ENCODE measurements around the gene DLGAP1.

DLGAP1 gene

DNA sequence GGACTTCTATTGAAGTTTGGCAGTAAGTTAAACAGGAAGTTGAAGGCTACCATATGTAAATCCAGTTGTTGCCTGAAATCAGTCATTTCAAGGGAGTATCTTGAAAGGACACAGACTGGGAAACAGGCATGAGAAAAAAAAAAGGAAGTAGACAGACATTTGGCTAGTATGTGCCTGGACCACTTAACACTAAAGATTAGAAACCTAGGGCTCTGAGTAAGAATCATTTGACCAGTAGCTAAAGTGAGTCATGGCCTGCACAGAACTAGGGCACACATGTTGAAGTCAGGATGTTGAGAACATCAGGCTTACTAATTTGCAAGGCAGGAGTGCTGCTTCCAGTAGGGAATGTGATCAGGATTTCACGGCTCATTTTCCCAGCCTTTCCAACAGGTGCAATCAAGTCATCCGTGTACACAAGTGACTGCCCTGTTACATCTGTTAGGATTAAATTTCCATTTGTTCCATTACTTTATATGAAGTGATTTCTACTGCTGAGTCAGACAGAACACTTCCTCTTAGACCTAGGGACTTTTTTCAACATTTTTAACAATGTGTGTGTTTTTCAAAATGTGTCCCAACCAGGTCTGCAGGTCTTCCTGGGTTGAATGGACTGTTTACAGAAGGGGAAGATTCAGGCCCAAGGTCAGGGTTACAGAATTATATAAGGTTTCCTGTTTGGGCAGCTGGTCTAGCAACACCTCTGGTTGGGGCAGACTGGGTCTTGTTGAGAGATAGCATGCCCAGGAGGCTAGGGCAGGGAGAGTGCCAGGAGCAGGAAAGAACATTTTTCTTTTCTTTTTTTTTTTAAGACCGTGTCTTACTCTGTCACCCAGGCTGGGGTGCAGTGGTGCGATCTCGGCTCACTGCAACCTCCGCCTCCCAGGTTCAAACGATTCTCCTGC, 859.5 kb downstream of the DLGAP1 start:
- TF ChIP-seq CTCF (IDR thresholded peaks at IDR 0.05; ENCODE audit: extremely low read depth, missing control alignments) = no peak
- peak; percentile 36 for DNase-seq (ENCODE audit: low spot score)

DNA sequence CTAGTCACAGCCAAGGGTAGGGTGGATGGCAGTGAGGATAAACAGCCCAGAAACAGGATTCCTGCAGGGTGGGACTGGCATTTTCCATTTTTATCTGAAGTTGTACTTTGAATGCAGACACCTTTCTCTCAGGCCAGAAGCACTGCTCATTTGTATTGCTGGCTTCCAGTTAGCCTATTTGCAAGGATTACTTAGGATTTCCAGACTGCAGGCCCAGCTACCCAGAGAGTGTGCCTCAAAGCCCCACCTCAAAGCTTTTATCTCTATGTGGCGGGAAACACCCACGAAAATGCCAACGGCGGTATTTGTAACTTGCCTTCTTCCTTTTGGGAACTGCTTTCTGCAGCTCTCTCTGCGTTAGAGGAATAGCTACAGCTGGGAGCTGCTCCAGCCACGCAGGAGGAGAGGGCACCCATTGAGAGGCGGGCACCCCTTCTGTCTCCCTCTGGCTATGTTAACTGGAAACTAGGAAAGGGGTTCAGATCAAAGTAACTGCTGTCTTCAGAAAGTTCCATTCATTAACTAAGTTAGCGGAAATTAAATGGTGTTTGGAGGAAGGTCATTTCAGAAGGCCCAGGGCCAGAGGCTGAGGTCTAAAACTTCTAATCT, 860.2 kb downstream of the DLGAP1 start:
- TF ChIP-seq CTCF (IDR thresholded peaks at IDR 0.05; ENCODE audit: extremely low read depth, missing control alignments) = no peak
- no peak for DNase-seq (ENCODE audit: low spot score)

GRCh38 chr18:3593904-3594759, 861.0 kb downstream of the DLGAP1 start:
- TF ChIP-seq CTCF (IDR thresholded peaks at IDR 0.05; ENCODE audit: extremely low read depth, missing control alignments) = peak; percentile 75
- DNase-seq (ENCODE audit: low spot score) = peak; percentile 71

DNA sequence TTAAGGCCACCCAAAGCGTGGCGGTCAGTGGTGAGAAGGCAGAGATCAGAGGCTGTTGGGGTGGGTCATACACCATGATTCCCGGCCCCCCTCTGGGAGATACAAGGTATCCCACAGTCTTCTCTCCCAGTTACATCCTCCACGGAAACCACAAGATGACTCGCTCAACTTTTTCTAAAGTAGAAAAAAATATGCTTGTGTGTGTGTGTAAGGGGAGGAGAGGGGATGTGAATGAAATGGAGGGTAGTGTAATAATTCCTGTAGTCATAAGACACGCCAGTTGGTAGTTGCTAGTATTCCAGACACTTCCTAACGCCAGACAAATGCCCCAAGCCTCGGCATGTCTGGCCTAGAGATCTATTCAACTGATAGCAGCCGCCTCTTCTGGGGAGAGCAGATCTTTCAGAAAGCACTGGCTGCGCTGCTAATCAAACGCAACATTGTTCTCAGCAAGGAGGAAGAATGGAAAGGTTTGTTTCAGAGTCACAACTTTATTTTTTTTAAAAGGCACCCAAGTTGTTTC, 861.7 kb downstream of the DLGAP1 start:
- TF ChIP-seq CTCF (IDR thresholded peaks at IDR 0.05; ENCODE audit: extremely low read depth, missing control alignments) = no peak
- DNase-seq (ENCODE audit: low spot score) = no peak

DNA sequence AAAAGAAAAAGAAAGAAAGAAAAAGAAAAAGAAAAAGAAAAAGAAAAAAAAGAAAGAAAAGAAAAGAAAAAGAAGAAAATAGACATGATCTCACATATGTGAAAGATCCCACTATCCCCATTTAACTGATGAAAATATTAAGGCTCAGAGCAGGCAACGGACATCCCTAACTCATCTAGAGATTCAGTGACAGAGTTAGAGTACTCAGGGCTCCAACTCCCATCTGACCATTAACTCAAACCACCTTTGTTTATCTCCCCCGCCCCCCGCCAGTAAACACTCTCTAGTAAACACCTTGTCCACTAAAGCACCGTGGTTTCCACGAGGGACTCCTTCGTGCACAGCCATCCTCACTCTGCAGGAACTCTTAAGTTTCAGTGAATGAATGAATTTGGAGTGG, 862.2 kb downstream of the DLGAP1 start:
- DNase-seq (ENCODE audit: low spot score) = no peak
- no peak for TF ChIP-seq CTCF (IDR thresholded peaks at IDR 0.05; ENCODE audit: extremely low read depth, missing control alignments)

- no peak for DNase-seq (ENCODE audit: low spot score)
- no peak for TF ChIP-seq CTCF (IDR thresholded peaks at IDR 0.05; ENCODE audit: extremely low read depth, missing control alignments)
Observed at GRCh38 chr18:3590096-3590630, 864.9 kb downstream of the DLGAP1 start.

Data from GM20000 (cell line).